SK-N-DZ (cell line): ENCODE measurements around the gene HAVCR2.
"Not testable (repeated sequence)": the region's sequence is repeated elsewhere in the genome, so short reads cannot be mapped to it uniquely, and the experiment has no call there.

Source experiments
- DNase-seq: peaks from one replicate; pipeline ENCODE4 v3.0.0-alpha.2; 2015; ENCODE audit warnings: low spot score

The HAVCR2 gene

GRCh38 chr5:157088342-157088990 lies 20.4 kb downstream of the HAVCR2 start:
- no peak for DNase-seq

- no peak for DNase-seq
Observed at GRCh38 chr5:157086751-157087359, 22.0 kb downstream of the HAVCR2 start.

GRCh38 chr5:157085930-157086329 lies 22.9 kb downstream of the HAVCR2 start:
- no peak for DNase-seq

GRCh38 chr5:157080286-157080685 lies 28.6 kb downstream of the HAVCR2 start:
- DNase-seq, result no peak

- no peak for DNase-seq
Observed at GRCh38 chr5:157076558-157076957, 32.3 kb downstream of the HAVCR2 start.

GRCh38 chr5:157072508-157072907 lies 36.3 kb downstream of the HAVCR2 start:
- no peak for DNase-seq

GRCh38 chr5:157069949-157070348 lies 38.9 kb downstream of the HAVCR2 start:
- DNase-seq, result no peak

GRCh38 chr5:157068785-157069184 lies 40.1 kb downstream of the HAVCR2 start:
- DNase-seq, result no peak

- DNase-seq, result no peak
Observed at GRCh38 chr5:157068339-157068738, 40.5 kb downstream of the HAVCR2 start.

GRCh38 chr5:157067005-157067404 lies 41.8 kb downstream of the HAVCR2 start:
- DNase-seq, result no peak

GRCh38 chr5:157066080-157066479 lies 42.8 kb downstream of the HAVCR2 start:
- DNase-seq, result no peak

GRCh38 chr5:157063776-157064430 lies 44.9 kb downstream of the HAVCR2 start:
- no peak for DNase-seq

- no peak for DNase-seq
Observed at GRCh38 chr5:157059891-157060290, 49.0 kb downstream of the HAVCR2 start.

GRCh38 chr5:157059093-157059539 lies 49.7 kb downstream of the HAVCR2 start, which contains the start of gene HAVCR1:
HAVCR1 (minus strand) TSS chr5:157059116; CDS start chr5:157057943, 1,173 bp downstream.
- DNase-seq, result no peak

GRCh38 chr5:157057459-157058370 lies 51.1 kb downstream of the HAVCR2 start:
- DNase-seq, result no peak

- not testable (repeated sequence) for DNase-seq
Observed at GRCh38 chr5:157056848-157057247, 52.0 kb downstream of the HAVCR2 start.

GRCh38 chr5:157051604-157052245 lies 57.1 kb downstream of the HAVCR2 start:
- DNase-seq, result no peak

- no peak for DNase-seq
Observed at GRCh38 chr5:157050050-157050449, 58.8 kb downstream of the HAVCR2 start.

GRCh38 chr5:157049605-157050004 lies 59.2 kb downstream of the HAVCR2 start:
- no peak for DNase-seq

GRCh38 chr5:157047898-157048297 lies 60.9 kb downstream of the HAVCR2 start:
- no peak for DNase-seq

- not testable (repeated sequence) for DNase-seq
Observed at GRCh38 chr5:157047016-157047415, 61.8 kb downstream of the HAVCR2 start.
